GM23338 (cell line): ENCODE results near the gene DGKD. TPM values are rescaled to one million over a fixed set of nuclear protein-coding genes. Genes with fewer than 3 reads are reported as not detected.

Experiments used
- ATAC-seq: fragments of 200-7000 bp; cut with Tn5 transposase; 3 replicates; pipeline ENCODE4 v1.9.1; 2020
- DNase-seq: peaks from one replicate; pipeline ENCODE4 v3.0.0-alpha.2; 2015; ENCODE audit warnings: low spot score
- H2AFZ ChIP-seq: fragments of 200-600 bp; sonication (generic); 2 replicates; pipeline ENCODE4 v1.8.0; 2016; ENCODE audit warnings: antibody characterized with exemption, mild to moderate bottlenecking, moderate library complexity
- H3F3A ChIP-seq: fragments of 200-600 bp; sonication (generic); replicated peaks from 2 replicates; pipeline ENCODE4 v1.8.0; 2017; ENCODE audit warnings: antibody characterized with exemption, mixed run types, low read depth
- H3K27ac ChIP-seq: fragments of 200-600 bp; sonication (generic); 2 replicates; pipeline ENCODE4 v1.6.1; 2016; ENCODE audit warnings: low read depth
- H3K27me3 ChIP-seq: fragments of 200-600 bp; sonication (generic); 2 replicates; pipeline ENCODE4 v1.8.0; 2016; ENCODE audit warnings: mild to moderate bottlenecking, mixed run types, moderate library complexity; ENCODE audit not compliant: insufficient read depth
- H3K36me3 ChIP-seq: fragments of 200-600 bp; sonication (generic); 2 replicates; pipeline ENCODE4 v1.8.0; 2016; ENCODE audit warnings: mild to moderate bottlenecking; ENCODE audit not compliant: insufficient read depth
- H3K4me1 ChIP-seq: fragments of 200-600 bp; sonication (generic); 2 replicates; pipeline ENCODE4 v1.8.0; 2016; ENCODE audit warnings: mild to moderate bottlenecking, moderate library complexity; ENCODE audit not compliant: insufficient read depth
- H3K4me2 ChIP-seq: fragments of 200-600 bp; sonication (generic); 2 replicates; pipeline ENCODE4 v1.7.1; 2017; ENCODE audit warnings: mixed run types
- H3K4me3 ChIP-seq: fragments of 200-600 bp; sonication (generic); 2 replicates; pipeline ENCODE4 v1.6.1; 2016; ENCODE audit warnings: mixed run types
- H3K79me2 ChIP-seq: fragments of 200-600 bp; sonication (generic); replicated peaks from 2 replicates; pipeline ENCODE4 v1.8.0; 2017; ENCODE audit warnings: mild to moderate bottlenecking; ENCODE audit not compliant: insufficient read depth
- H3K9me2 ChIP-seq: fragments of 200-600 bp; sonication (generic); 2 replicates; pipeline ENCODE4 v1.8.0; 2017; ENCODE audit not compliant: insufficient read depth
- H4K20me1 ChIP-seq: fragments of 200-600 bp; sonication (generic); replicated peaks from 2 replicates; pipeline ENCODE4 v1.8.0; 2017; ENCODE audit warnings: mild to moderate bottlenecking; ENCODE audit not compliant: insufficient read depth
- H3K27ac Mint-ChIP-seq: 2 replicates; pipeline ENCODE4 v1.8.0; 2020; ENCODE audit warnings: inconsistent platforms, mild to moderate bottlenecking, moderate library complexity, mixed read lengths
- H3K27me3 Mint-ChIP-seq: 3 replicates; pipeline ENCODE4 v1.8.0; 2022; ENCODE audit warnings: low read depth, mild to moderate bottlenecking, moderate library complexity, mixed read lengths, inconsistent platforms; ENCODE audit not compliant: insufficient read depth, poor library complexity
- H3K36me3 Mint-ChIP-seq: 3 replicates; pipeline ENCODE4 v1.8.0; 2021; ENCODE audit warnings: low read depth, mild to moderate bottlenecking, inconsistent platforms, moderate library complexity, mixed read lengths
- H3K4me1 Mint-ChIP-seq: 3 replicates; pipeline ENCODE4 v1.8.0; 2020; ENCODE audit warnings: mild to moderate bottlenecking, inconsistent platforms, mixed read lengths
- H3K4me3 Mint-ChIP-seq: 3 replicates; pipeline ENCODE4 v1.8.0; 2021; ENCODE audit warnings: moderate library complexity, mild to moderate bottlenecking, inconsistent platforms, mixed read lengths
- H3K9me3 Mint-ChIP-seq: 3 replicates; pipeline ENCODE4 v1.8.0; 2020; ENCODE audit warnings: moderate library complexity, mild to moderate bottlenecking, inconsistent platforms, mixed read lengths
- CREB1 ChIP-seq: fragments of 250-450 bp; sonication (Bioruptor Pico); IDR thresholded peaks from 2 replicates; pipeline ENCODE4 v1.5.0; 2020; ENCODE audit warnings: low read depth, mild to moderate bottlenecking, moderate library complexity
- EZH2 ChIP-seq: fragments of 200-600 bp; sonication (generic); IDR thresholded peaks from one replicate; pipeline ENCODE4 v1.8.0; 2017; ENCODE audit warnings: antibody characterized with exemption, mild to moderate bottlenecking, low read depth; ENCODE audit not compliant: unreplicated experiment
- EZH2phosphoT487 ChIP-seq: fragments of 200-600 bp; sonication (generic); IDR thresholded peaks from one replicate; pipeline ENCODE4 v1.8.1; 2018; ENCODE audit warnings: antibody characterized with exemption; ENCODE audit not compliant: unreplicated experiment
- JUNB ChIP-seq: IDR thresholded peaks from one replicate; pipeline ENCODE4 v1.6.1; 2016; ENCODE audit warnings: antibody characterized with exemption; ENCODE audit not compliant: unreplicated experiment
- NANOG ChIP-seq: IDR thresholded peaks from 2 replicates; pipeline ENCODE4 v1.6.1; 2016; ENCODE audit warnings: antibody characterized with exemption, borderline replicate concordance
- POLR2AphosphoS5 ChIP-seq: IDR thresholded peaks from 2 replicates; pipeline ENCODE4 v1.6.1; 2016; ENCODE audit warnings: antibody characterized with exemption, low read depth
- STAT1 ChIP-seq: IDR thresholded peaks from one replicate; pipeline ENCODE4 v1.6.1; 2016; ENCODE audit warnings: antibody characterized with exemption; ENCODE audit not compliant: unreplicated experiment
- ZNF114 ChIP-seq: fragments of 250-450 bp; sonication (Bioruptor Pico); IDR thresholded peaks from 2 replicates; pipeline ENCODE4 v1.5.0; 2020; ENCODE audit warnings: mild to moderate bottlenecking, moderate library complexity
- ZNF331 ChIP-seq: fragments of 250-450 bp; sonication (Bioruptor Pico); IDR thresholded peaks from 2 replicates; pipeline ENCODE4 v1.5.0; 2020; ENCODE audit warnings: low read depth, mild to moderate bottlenecking, moderate library complexity
- polyA plus RNA-seq: library from polyadenylated mRNA; unstranded; fragments of >200 nt; fragmentation: Nextera tagmentation; extraction: Ambion mirVana; gene quantifications from 2 replicates; pipeline ENCODE4 v1.2.1, GENCODE V29; 2016
- total RNA-seq: library from RNA; depleted of rRNA; stranded (reverse); fragments of >200 nt; shearing (Covaris generic); gene quantifications from 2 replicates; pipeline ENCODE4 v1.2.3, GENCODE V29; 2014
- TF ChIP-seq, protein P1 (sequence below): fragments of 250-450 bp; sonication (Bioruptor Pico); IDR thresholded peaks from 2 replicates; pipeline ENCODE4 v1.5.0; 2020; ENCODE audit warnings: mild to moderate bottlenecking, moderate library complexity
- TF ChIP-seq, protein P2 (sequence below): IDR thresholded peaks from 2 replicates; pipeline ENCODE4 v1.6.1; 2016; ENCODE audit warnings: antibody characterized with exemption
- TF ChIP-seq, protein P3 (sequence below): IDR thresholded peaks from one replicate; pipeline ENCODE4 v1.6.1; 2018; ENCODE audit warnings: antibody characterized with exemption; ENCODE audit not compliant: unreplicated experiment
- TF ChIP-seq, protein P4 (sequence below), 2 experiments: fragments of 200-600 bp in 1 of 2; sonication (generic) in 1 of 2; conservative IDR thresholded peaks; 2 replicates each; pipeline versions ENCODE4 v1.5.1 to v1.6.1; 2016 to 2017; ENCODE audit warnings: antibody characterized with exemption in 2 of 2, low read depth in 2 of 2, mild to moderate bottlenecking in 2 of 2, moderate library complexity in 1 of 2

The DGKD gene
- total and polyA plus RNA-seq, 2 experiments from 2014 or later: 11.1 to 23.4 TPM

DNA sequence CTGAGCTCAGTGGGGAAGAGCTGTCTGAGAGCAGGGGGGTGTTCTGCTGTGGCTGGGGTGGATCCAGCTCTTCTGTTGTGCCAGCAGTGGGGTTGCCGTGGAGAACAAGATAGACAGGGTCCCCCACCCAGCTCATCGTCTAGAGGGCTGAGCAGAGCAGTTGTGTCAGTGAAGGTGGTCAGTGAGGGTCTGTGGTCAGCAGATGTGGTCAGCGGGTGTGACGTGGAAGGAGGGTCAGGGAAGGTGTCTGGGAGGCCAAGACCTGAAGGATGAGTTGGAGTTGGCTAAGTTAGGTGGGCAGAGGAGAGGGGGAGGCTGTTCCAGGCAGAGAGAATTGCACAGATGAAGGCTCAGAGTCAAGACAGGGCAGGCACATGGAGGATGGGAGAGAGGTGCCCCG, 103.1 kb downstream of the DGKD start:
- TF ChIP-seq, protein P1, sequence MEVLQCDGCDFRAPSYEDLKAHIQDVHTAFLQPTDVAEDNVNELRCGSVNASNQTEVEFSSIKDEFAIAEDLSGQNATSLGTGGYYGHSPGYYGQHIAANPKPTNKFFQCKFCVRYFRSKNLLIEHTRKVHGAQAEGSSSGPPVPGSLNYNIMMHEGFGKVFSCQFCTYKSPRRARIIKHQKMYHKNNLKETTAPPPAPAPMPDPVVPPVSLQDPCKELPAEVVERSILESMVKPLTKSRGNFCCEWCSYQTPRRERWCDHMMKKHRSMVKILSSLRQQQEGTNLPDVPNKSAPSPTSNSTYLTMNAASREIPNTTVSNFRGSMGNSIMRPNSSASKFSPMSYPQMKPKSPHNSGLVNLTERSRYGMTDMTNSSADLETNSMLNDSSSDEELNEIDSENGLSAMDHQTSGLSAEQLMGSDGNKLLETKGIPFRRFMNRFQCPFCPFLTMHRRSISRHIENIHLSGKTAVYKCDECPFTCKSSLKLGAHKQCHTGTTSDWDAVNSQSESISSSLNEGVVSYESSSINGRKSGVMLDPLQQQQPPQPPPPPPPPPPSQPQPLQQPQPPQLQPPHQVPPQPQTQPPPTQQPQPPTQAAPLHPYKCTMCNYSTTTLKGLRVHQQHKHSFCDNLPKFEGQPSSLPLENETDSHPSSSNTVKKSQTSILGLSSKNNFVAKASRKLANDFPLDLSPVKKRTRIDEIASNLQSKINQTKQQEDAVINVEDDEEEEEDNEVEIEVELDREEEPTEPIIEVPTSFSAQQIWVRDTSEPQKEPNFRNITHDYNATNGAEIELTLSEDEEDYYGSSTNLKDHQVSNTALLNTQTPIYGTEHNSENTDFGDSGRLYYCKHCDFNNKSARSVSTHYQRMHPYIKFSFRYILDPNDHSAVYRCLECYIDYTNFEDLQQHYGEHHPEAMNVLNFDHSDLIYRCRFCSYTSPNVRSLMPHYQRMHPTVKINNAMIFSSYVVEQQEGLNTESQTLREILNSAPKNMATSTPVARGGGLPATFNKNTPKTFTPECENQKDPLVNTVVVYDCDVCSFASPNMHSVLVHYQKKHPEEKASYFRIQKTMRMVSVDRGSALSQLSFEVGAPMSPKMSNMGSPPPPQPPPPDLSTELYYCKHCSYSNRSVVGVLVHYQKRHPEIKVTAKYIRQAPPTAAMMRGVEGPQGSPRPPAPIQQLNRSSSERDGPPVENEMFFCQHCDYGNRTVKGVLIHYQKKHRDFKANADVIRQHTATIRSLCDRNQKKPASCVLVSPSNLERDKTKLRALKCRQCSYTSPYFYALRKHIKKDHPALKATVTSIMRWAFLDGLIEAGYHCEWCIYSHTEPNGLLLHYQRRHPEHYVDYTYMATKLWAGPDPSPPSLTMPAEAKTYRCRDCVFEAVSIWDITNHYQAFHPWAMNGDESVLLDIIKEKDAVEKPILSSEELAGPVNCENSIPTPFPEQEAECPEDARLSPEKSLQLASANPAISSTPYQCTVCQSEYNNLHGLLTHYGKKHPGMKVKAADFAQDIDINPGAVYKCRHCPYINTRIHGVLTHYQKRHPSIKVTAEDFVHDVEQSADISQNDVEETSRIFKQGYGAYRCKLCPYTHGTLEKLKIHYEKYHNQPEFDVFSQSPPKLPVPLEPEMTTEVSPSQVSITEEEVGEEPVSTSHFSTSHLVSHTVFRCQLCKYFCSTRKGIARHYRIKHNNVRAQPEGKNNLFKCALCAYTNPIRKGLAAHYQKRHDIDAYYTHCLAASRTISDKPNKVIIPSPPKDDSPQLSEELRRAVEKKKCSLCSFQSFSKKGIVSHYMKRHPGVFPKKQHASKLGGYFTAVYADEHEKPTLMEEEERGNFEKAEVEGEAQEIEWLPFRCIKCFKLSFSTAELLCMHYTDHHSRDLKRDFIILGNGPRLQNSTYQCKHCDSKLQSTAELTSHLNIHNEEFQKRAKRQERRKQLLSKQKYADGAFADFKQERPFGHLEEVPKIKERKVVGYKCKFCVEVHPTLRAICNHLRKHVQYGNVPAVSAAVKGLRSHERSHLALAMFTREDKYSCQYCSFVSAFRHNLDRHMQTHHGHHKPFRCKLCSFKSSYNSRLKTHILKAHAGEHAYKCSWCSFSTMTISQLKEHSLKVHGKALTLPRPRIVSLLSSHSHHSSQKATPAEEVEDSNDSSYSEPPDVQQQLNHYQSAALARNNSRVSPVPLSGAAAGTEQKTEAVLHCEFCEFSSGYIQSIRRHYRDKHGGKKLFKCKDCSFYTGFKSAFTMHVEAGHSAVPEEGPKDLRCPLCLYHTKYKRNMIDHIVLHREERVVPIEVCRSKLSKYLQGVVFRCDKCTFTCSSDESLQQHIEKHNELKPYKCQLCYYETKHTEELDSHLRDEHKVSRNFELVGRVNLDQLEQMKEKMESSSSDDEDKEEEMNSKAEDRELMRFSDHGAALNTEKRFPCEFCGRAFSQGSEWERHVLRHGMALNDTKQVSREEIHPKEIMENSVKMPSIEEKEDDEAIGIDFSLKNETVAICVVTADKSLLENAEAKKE (CRISPR knock-in tag): no peak
- TF ChIP-seq JUNB: no peak
- TF ChIP-seq, protein P2, sequence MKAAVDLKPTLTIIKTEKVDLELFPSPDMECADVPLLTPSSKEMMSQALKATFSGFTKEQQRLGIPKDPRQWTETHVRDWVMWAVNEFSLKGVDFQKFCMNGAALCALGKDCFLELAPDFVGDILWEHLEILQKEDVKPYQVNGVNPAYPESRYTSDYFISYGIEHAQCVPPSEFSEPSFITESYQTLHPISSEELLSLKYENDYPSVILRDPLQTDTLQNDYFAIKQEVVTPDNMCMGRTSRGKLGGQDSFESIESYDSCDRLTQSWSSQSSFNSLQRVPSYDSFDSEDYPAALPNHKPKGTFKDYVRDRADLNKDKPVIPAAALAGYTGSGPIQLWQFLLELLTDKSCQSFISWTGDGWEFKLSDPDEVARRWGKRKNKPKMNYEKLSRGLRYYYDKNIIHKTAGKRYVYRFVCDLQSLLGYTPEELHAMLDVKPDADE: no peak
- TF ChIP-seq POLR2AphosphoS5: no peak
- TF ChIP-seq EZH2: no peak
- no peak for TF ChIP-seq ZNF331
- TF ChIP-seq EZH2phosphoT487: no peak
- no peak for TF ChIP-seq NANOG
- TF ChIP-seq, protein P3, sequence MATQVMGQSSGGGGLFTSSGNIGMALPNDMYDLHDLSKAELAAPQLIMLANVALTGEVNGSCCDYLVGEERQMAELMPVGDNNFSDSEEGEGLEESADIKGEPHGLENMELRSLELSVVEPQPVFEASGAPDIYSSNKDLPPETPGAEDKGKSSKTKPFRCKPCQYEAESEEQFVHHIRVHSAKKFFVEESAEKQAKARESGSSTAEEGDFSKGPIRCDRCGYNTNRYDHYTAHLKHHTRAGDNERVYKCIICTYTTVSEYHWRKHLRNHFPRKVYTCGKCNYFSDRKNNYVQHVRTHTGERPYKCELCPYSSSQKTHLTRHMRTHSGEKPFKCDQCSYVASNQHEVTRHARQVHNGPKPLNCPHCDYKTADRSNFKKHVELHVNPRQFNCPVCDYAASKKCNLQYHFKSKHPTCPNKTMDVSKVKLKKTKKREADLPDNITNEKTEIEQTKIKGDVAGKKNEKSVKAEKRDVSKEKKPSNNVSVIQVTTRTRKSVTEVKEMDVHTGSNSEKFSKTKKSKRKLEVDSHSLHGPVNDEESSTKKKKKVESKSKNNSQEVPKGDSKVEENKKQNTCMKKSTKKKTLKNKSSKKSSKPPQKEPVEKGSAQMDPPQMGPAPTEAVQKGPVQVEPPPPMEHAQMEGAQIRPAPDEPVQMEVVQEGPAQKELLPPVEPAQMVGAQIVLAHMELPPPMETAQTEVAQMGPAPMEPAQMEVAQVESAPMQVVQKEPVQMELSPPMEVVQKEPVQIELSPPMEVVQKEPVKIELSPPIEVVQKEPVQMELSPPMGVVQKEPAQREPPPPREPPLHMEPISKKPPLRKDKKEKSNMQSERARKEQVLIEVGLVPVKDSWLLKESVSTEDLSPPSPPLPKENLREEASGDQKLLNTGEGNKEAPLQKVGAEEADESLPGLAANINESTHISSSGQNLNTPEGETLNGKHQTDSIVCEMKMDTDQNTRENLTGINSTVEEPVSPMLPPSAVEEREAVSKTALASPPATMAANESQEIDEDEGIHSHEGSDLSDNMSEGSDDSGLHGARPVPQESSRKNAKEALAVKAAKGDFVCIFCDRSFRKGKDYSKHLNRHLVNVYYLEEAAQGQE: no peak
- TF ChIP-seq CREB1 (CRISPR knock-in tag): no peak
- TF ChIP-seq ZNF114 (CRISPR knock-in tag): no peak
- TF ChIP-seq STAT1: no peak
- TF ChIP-seq, protein P4, sequence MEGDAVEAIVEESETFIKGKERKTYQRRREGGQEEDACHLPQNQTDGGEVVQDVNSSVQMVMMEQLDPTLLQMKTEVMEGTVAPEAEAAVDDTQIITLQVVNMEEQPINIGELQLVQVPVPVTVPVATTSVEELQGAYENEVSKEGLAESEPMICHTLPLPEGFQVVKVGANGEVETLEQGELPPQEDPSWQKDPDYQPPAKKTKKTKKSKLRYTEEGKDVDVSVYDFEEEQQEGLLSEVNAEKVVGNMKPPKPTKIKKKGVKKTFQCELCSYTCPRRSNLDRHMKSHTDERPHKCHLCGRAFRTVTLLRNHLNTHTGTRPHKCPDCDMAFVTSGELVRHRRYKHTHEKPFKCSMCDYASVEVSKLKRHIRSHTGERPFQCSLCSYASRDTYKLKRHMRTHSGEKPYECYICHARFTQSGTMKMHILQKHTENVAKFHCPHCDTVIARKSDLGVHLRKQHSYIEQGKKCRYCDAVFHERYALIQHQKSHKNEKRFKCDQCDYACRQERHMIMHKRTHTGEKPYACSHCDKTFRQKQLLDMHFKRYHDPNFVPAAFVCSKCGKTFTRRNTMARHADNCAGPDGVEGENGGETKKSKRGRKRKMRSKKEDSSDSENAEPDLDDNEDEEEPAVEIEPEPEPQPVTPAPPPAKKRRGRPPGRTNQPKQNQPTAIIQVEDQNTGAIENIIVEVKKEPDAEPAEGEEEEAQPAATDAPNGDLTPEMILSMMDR (conservative IDR thresholded peaks at IDR 0.05; ENCODE audit: low read depth in 2 of 2): no peak
- peaks cover 8% of the 10 kb centered on the region for H3K27me3 Mint-ChIP-seq
- H3K9me3 Mint-ChIP-seq: no peaks in the 10 kb centered on the region; the same call in 2 of the 3 replicates
- Histone ChIP-seq H3K9me2 (no peaks in the 10 kb centered on the region), H3K4me1 (no peaks in the 10 kb centered on the region), H3K79me2 (no peaks in the 10 kb centered on the region), H3K36me3 (peaks cover 9% of the 10 kb centered on the region; the same call in 1 of the 2 replicates), H3K27me3 (no peaks in the 10 kb centered on the region), H3K27ac (no peak overlapping the region), H3F3A (no peaks in the 10 kb centered on the region), H4K20me1 (no peaks in the 10 kb centered on the region), H3K4me3 (no peak overlapping the region), H2AFZ (no peak overlapping the region), H3K4me2 (no peak overlapping the region)
- peaks cover 28% of the 10 kb centered on the region for H3K36me3 Mint-ChIP-seq
- DNase-seq (no peak), ATAC-seq (no peak)
- no peaks in the 10 kb centered on the region; the same call in 2 of the 3 replicates for H3K4me1 Mint-ChIP-seq
- H3K27ac Mint-ChIP-seq: peak overlapping the region; percentile 76
- no peak overlapping the region for H3K4me3 Mint-ChIP-seq
